GM23248 (cell line): Measurements from ENCODE around the gene SMC5.

ENCODE experiments used
- EZH2 ChIP-seq: fragments of 200-600 bp; sonication (generic); IDR thresholded peaks from 2 replicates; pipeline ENCODE4 v1.6.1; 2018; ENCODE audit warnings: antibody characterized with exemption, mild to moderate bottlenecking; ENCODE audit not compliant: insufficient read depth, poor library complexity, severe bottlenecking
- EZH2phosphoT487 ChIP-seq: fragments of 200-600 bp; sonication (generic); IDR thresholded peaks from 2 replicates; pipeline ENCODE4 v1.6.1; 2018; ENCODE audit warnings: antibody characterized with exemption, moderate library complexity, mild to moderate bottlenecking, low read depth; ENCODE audit not compliant: insufficient read depth

GRCh38 chr9:70385426-70385825 lies 126.6 kb downstream of the SMC5 start:
- TF ChIP-seq EZH2, result no peak
- no peak for TF ChIP-seq EZH2phosphoT487
